ENCODE data around the gene ROCK1. TPM values are rescaled to one million over a fixed set of nuclear protein-coding genes. Genes with fewer than 3 reads are reported as not detected.

Gene ROCK1
- total RNA-seq, 2 donors from 2014 or later, result 27.7 to 43.1 TPM

DNA sequence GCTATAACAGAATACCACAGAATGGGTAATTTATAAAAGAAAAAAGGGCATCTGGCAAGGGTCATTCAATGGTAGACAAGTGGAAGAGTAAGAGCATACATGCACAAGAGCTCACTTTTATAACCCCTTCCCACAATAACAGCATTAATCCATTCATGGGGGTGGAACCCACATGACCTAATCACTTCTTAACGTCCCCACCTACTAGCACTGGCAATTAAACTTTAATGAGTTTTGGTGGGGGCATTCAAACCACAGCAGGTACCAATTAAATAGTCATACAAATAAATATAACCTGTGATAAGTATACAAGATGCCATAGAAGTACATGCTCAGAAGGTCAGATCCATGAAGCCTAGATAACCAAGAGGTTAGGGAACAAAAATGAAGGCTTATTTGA is 48.6 kb downstream of the ROCK1 start:
- no peak for ATAC-seq
- 71 to 74% methylated on average over 1 of the region's 1 CpG for WGBS, 2 donors
- no peaks in the 10 kb centered on the region for H3K36me3 ChIP-seq (replicated peaks in 1 of 2; ENCODE audit: insufficient read depth in 1 of 2, low read depth in 2 of 2)
- no peaks in the 10 kb centered on the region for H3K27me3 ChIP-seq
- TF ChIP-seq, protein P1, sequence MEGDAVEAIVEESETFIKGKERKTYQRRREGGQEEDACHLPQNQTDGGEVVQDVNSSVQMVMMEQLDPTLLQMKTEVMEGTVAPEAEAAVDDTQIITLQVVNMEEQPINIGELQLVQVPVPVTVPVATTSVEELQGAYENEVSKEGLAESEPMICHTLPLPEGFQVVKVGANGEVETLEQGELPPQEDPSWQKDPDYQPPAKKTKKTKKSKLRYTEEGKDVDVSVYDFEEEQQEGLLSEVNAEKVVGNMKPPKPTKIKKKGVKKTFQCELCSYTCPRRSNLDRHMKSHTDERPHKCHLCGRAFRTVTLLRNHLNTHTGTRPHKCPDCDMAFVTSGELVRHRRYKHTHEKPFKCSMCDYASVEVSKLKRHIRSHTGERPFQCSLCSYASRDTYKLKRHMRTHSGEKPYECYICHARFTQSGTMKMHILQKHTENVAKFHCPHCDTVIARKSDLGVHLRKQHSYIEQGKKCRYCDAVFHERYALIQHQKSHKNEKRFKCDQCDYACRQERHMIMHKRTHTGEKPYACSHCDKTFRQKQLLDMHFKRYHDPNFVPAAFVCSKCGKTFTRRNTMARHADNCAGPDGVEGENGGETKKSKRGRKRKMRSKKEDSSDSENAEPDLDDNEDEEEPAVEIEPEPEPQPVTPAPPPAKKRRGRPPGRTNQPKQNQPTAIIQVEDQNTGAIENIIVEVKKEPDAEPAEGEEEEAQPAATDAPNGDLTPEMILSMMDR (IDR thresholded peaks at IDR 0.05), result no peak
- TF ChIP-seq POLR2A (IDR thresholded peaks at IDR 0.05), result no peak
- no peak overlapping the region for H3K4me3 ChIP-seq
- intact Hi-C loops (cut with DNase I), result no loop called here
- no peaks in the 10 kb centered on the region for H3K9me3 ChIP-seq
- no peak overlapping the region for H3K27ac ChIP-seq
- DNase-seq, result no peak
- H3K4me1 ChIP-seq, result no peaks in the 10 kb centered on the region

DNA sequence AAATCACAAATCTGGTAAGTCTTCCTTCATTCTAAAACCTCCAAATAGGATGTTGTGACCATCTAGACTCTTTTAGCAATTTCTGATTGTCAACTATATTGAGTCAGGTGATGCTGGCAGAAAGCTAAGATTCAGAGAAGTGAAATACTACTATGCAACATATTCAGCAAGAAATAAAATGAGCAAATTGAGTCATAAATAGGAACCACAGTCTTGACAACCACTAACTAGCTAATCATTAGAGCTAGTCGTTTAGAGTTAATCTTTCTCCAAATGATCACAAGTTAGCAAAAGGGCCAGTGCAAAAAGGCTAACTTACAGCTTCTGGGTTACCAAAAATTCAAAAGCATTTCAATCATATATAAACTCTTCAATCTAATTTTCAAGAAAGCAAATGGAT is 54.5 kb downstream of the ROCK1 start:
- intact Hi-C loops (cut with DNase I), result no loop called here
- TF ChIP-seq POLR2A (IDR thresholded peaks at IDR 0.05), result no peak
- TF ChIP-seq, protein P1 (IDR thresholded peaks at IDR 0.05), result no peak
- DNase-seq, result no peak

DNA sequence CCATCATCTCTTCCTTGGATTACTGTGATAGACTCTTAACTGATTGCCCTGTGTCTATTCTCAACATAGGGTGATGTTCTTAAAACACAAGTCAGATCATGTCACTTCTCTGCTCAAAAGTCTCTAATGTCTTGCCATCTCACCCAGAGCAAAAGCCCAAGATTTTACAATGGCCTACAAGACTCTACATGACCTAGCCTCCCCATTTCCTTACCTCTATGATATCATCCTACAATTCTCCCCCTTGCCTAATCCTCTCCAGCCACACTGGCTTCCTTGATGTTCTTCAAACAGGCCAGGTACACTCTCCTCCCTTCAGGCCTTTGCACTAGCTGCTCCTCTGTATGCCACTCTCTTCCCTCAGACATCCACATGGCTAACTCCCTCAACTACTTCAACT is 55.1 kb downstream of the ROCK1 start:
- no peak for TF ChIP-seq POLR2A (IDR thresholded peaks at IDR 0.05)
- TF ChIP-seq, protein P1 (IDR thresholded peaks at IDR 0.05), result no peak
- Histone ChIP-seq H3K36me3 (replicated peaks in 1 of 2; ENCODE audit: insufficient read depth in 1 of 2, low read depth in 2 of 2) (no peaks in the 10 kb centered on the region), H3K27ac (no peak overlapping the region), H3K4me3 (no peak overlapping the region), H3K4me1 (no peaks in the 10 kb centered on the region), H3K9me3 (no peaks in the 10 kb centered on the region), H3K27me3 (no peaks in the 10 kb centered on the region)
- intact Hi-C loops (cut with DNase I), result no loop called here
- ATAC-seq (no peak), DNase-seq (no peak)

More for the DNA sequence above, 54.5 kb downstream of the ROCK1 start:
- Histone ChIP-seq H3K36me3 (replicated peaks in 1 of 2; ENCODE audit: insufficient read depth in 1 of 2, low read depth in 2 of 2) (no peaks in the 10 kb centered on the region), H3K4me3 (no peak overlapping the region), H3K27me3 (no peaks in the 10 kb centered on the region), H3K27ac (no peak overlapping the region), H3K9me3 (no peaks in the 10 kb centered on the region), H3K4me1 (no peaks in the 10 kb centered on the region)
- WGBS, 2 donors, result 24 to 74% methylated on average over 1 of the region's 1 CpG
- no peak for ATAC-seq

DNA sequence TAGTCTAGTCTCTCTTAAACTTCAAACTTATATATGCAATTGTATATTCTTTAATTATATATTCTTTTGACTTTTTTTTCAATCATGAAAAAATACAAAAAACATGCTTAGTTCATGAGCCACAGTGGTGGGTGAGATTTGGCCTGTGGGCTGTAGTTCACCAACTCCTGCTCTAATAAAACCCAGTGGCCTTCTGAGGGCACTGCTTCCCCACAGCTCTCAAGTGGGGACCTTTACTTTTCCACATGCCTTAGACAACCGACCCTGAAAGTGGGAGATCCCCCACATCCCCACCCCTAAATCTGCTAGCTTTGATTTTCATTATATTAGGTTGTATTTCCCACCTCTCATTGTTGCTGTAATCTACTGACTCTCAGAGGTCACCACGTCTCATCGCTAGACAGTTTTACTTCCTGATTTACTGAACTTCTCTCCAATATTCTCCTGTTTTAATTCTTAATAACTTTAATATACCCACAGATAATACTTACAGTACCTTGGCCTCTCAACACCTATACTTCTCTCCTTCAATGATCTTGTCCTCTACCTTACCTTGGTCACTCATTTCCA is 57.3 kb downstream of the ROCK1 start:
- Histone ChIP-seq H3K36me3 (replicated peaks in 1 of 2; ENCODE audit: insufficient read depth in 1 of 2, low read depth in 2 of 2) (no peaks in the 10 kb centered on the region), H3K27me3 (no peaks in the 10 kb centered on the region), H3K27ac (no peak overlapping the region), H3K9me3 (no peaks in the 10 kb centered on the region), H3K4me1 (peaks cover 9% of the 10 kb centered on the region), H3K4me3 (no peak overlapping the region)
- TF ChIP-seq POLR2A (IDR thresholded peaks at IDR 0.05), result no peak
- TF ChIP-seq, protein P1 (IDR thresholded peaks at IDR 0.05), result no peak
- WGBS, 2 donors, result 66 to 76% methylated on average over 3 of the region's 3 CpGs
- intact Hi-C loops (cut with DNase I), result no loop called here
- ATAC-seq, result no peak
- DNase-seq, result no peak

DNA sequence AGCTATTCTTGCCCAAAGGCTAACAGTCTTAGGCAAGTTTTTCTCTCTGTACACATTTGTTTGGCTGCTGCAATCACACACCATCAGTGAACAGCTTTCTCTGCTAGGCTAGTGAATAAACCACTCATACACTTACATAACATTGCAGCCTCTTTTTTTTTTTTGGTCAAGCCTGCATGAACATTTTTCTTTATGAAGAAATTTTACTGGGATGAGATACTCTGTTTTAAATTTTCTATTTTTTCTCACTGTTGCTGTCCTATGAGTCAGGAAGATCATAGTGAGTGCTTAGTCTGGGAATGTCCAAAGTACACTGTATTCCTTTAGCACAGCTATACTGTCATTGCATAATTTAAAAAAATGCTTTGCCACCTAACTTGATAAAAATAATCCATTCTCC is 58.5 kb downstream of the ROCK1 start:
- no peaks in the 10 kb centered on the region for H3K9me3 ChIP-seq
- H3K27ac ChIP-seq, result no peak overlapping the region
- no peaks in the 10 kb centered on the region for H3K27me3 ChIP-seq
- DNase-seq (no peak), ATAC-seq (peak; percentile 38)
- intact Hi-C loops (cut with DNase I), result no loop called here
- H3K4me3 ChIP-seq, result no peak overlapping the region
- TF ChIP-seq POLR2A (IDR thresholded peaks at IDR 0.05), result no peak
- TF ChIP-seq, protein P1 (IDR thresholded peaks at IDR 0.05), result no peak
- H3K36me3 ChIP-seq (replicated peaks in 1 of 2; ENCODE audit: insufficient read depth in 1 of 2, low read depth in 2 of 2), result no peaks in the 10 kb centered on the region
- peaks cover 9% of the 10 kb centered on the region for H3K4me1 ChIP-seq

Data from body of pancreas (tissue), 4 donors.